GM18502 (cell line): Measurements from ENCODE around the gene MEPCE.
"Not testable (repeated sequence)": the region's sequence is repeated elsewhere in the genome, so short reads cannot be mapped to it uniquely, and the experiment has no call there.

Source experiments
- ATAC-seq: cut with Tn5 transposase; IDR thresholded peaks from one replicate; pipeline ENCODE4 v1.9.1; 2021; ENCODE audit warnings: mild to moderate bottlenecking; ENCODE audit not compliant: unreplicated experiment, poor library complexity

Gene MEPCE, protein sequence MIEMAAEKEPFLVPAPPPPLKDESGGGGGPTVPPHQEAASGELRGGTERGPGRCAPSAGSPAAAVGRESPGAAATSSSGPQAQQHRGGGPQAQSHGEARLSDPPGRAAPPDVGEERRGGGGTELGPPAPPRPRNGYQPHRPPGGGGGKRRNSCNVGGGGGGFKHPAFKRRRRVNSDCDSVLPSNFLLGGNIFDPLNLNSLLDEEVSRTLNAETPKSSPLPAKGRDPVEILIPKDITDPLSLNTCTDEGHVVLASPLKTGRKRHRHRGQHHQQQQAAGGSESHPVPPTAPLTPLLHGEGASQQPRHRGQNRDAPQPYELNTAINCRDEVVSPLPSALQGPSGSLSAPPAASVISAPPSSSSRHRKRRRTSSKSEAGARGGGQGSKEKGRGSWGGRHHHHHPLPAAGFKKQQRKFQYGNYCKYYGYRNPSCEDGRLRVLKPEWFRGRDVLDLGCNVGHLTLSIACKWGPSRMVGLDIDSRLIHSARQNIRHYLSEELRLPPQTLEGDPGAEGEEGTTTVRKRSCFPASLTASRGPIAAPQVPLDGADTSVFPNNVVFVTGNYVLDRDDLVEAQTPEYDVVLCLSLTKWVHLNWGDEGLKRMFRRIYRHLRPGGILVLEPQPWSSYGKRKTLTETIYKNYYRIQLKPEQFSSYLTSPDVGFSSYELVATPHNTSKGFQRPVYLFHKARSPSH

DNA sequence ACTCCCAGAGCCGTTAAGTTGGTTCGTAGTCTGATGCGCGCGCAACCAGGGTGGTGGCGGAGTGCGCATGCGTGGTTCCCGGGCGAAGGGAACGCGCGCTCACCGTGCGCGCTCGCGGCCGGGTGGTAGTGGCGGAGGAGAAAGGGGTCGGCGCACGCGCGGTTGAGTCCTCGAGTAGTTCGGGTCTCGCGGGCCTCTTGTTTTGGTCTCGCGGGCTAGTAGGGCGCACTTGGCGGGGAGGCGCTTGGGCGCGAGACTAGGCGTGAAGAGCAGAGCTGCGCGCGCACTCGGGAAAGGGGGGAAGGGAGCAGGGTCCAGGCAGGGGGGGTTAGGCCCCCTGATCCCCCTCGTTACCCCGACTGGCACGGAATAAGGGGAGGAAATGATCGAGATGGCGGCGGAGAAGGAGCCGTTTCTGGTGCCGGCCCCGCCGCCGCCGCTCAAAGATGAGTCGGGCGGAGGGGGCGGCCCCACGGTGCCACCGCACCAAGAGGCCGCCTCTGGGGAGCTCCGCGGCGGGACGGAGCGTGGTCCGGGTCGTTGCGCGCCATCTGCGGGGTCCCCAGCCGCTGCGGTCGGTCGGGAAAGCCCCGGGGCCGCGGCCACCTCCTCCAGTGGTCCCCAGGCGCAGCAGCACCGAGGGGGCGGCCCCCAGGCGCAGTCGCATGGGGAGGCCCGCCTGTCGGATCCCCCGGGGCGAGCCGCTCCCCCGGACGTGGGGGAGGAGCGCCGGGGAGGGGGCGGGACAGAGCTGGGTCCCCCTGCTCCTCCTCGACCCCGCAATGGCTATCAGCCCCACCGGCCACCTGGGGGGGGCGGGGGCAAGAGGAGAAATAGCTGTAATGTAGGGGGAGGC is at the start of gene MEPCE:
Gene MEPCE, plus strand, starts transcription at position 195 of the 856 bp plus-strand sequence. Its CDS starts 188 bp downstream, at position 383.
- peak; percentile 37 for ATAC-seq

DNA sequence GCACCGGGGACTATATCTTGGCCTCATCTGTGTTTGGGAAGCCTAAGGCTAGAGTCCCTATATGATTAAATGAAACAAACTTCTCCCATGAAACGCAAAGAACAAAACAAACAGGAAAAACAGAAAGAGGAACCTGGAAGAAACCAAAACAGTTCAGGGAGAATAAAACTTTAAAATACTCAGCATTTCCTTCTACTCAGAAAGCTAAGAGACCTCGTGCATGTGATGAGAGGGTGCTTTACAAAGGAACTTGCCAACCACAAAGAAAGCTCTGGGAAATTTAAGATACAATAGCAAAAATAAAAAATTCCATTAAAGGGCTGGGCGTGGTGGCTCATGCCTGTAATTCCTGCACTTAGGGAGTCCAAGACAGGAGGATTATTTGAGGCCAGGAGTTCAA is 49.4 kb upstream of the MEPCE start:
- no peak for ATAC-seq

- ATAC-seq: not testable (repeated sequence)
These were observed 47.9 kb upstream of the MEPCE start for GRCh38 chr7:100381531-100382233.

DNA sequence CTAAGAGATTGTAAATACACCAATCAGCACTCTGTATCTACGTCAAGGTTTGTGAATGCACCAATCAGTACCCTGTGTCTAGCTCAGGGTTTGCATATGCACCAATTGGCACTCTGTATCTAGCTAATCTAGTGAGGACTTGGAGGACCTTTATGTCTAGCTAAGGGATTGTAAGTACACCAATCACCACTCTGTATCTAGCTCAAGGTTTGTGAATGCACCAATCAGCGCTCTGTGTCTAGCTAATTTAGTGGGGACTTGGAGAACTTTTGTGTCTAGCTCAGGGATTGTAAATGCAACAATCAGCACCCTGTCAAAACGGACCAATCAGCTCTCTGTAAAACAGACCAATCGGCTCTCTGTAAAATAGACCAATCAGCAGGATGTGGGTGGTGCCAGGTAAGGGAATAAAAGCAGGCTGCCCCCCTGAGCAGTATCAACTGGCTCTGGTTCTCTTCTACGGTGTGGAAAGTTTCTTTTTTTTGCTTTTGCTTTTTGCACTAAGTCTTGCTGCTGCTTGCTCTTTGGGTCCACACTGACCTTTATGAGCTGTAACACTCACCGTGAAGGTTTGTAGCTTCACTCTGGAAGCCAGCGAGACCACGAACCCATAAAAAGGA is 47.3 kb upstream of the MEPCE start:
- not testable (repeated sequence) for ATAC-seq

GRCh38 chr7:100384628-100385294 is 44.9 kb upstream of the MEPCE start:
- no peak for ATAC-seq

- no peak for ATAC-seq
These were observed 42.7 kb upstream of the MEPCE start for GRCh38 chr7:100386940-100387339.

- ATAC-seq: no peak
These were observed 41.9 kb upstream of the MEPCE start for GRCh38 chr7:100387695-100388094.

GRCh38 chr7:100389437-100390088 is 40.1 kb upstream of the MEPCE start:
- ATAC-seq: no peak

GRCh38 chr7:100390286-100391009 is 39.2 kb upstream of the MEPCE start:
- no peak for ATAC-seq

DNA sequence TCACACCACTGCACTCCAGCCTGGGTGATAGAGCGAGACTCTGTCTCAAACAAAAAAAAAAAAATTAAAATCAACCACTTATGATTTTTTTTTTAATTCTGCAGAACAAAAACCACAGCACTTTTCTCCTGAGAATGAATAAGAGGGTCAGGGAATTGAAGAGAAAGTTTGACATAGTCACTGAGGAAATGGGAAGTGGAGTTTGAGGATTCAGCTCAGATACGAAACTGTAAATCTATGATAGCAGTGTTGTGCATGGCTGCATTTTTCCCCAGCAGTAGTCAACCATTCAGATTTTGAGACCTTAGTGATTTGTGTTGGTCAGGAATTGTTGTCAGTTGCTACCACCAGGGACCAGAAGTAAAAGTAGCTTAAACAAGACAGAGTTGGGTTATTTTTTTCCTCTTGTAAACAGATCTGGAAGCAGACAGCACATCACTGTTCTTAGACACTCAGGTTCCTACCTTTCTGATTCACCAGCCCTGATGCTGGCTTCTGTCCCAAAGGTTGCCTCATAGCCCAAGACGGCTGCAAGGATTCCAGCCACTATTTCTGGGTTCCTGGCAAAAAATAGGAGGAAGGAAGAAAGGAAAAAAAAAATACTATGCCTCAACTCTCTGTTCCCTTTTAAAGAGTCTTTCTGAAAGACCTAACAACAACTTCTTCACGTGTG is 36.3 kb upstream of the MEPCE start:
- ATAC-seq: no peak

DNA sequence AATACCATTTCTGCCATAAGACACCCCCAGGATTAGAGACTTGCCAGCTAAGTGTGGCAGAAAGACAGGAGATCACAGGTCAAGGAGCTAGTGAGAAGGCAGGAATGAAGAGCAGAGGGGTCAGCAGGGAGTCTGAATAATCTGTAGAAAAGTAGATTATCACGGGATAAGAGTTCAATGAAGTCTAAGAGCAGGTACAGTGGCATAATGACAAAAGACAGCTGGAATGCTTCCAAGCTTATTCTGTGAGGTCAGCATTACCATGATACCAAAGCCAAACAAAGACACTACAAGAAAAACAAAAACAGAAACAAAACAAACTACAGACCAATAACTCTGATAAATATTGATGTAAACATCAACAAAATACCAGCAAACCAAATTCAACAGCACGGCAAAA is 35.6 kb upstream of the MEPCE start:
- ATAC-seq: no peak

DNA sequence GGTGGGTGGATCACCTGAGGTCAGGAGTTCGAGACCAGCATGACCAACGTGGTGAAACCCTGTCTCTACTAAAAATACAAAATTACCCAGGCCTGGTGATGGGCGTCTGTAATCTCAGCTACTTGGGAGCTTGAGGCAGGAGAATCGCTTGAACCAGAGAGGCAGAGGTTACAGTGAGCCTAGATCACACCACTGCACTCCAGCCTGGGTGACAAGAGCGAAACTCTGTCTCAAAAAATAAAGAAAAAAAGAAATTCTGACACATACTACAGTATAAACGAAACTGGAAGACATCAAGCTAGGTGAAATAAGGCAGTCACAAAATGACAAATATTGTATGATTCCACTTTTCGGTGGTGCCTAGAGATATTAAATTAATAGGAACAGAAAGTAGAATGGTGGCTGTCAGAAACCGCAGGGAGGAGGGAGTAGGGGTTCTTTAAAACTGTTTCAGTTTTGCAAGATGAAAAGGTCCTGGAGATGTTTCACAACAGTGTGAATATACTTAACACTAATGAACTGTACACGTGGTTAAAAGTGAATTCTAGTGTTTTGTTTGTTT is 33.1 kb upstream of the MEPCE start:
- ATAC-seq: peak; percentile 92

- ATAC-seq: no peak
These were observed 32.1 kb upstream of the MEPCE start for GRCh38 chr7:100397315-100398081.

GRCh38 chr7:100398239-100398638 is 31.4 kb upstream of the MEPCE start:
- ATAC-seq: no peak

- no peak for ATAC-seq
These were observed 29.6 kb upstream of the MEPCE start for GRCh38 chr7:100400041-100400440.

DNA sequence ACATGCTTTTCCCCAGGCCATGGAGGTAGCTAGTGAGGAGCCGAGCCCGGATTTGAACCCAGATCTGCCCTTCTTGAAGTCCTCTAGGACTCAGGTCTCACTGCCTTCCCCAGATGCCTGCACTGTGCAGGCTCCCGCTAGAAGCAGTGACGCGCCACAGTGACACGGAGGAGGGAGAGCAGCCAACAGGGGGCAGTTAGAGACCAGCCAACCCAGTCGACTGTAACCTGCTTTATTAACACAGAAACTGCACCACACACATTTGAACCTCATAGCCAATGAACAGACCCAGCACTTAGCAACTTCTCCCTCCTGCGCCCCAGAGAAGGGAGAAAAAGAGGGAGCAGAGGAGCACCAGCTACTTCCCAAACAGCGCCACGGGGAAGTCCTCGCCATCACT is 29.0 kb upstream of the MEPCE start:
- no peak for ATAC-seq
